PFSK-1 (cell line): ENCODE results near the gene SLC6A6.

Source experiments
- POLR2AphosphoS5 ChIP-seq: IDR thresholded peaks from 2 replicates; pipeline ENCODE4 v1.6.1; 2012; ENCODE audit warnings: low read depth, mild to moderate bottlenecking, control low read depth, low read length, moderate library complexity
- REST ChIP-seq, 2 experiments: IDR thresholded peaks; 2 replicates each; pipeline versions ENCODE4 v1.6.1 to v1.8.0; 2011 to 2012; ENCODE audit warnings: low read depth in 2 of 2, low read length in 2 of 2, control low read depth in 1 of 2, inconsistent platforms in 1 of 2, mild to moderate bottlenecking in 1 of 2, moderate library complexity in 1 of 2; ENCODE audit not compliant: insufficient read depth in 1 of 2
- SIN3A ChIP-seq: IDR thresholded peaks from 2 replicates; pipeline ENCODE4 v1.6.1; 2012; ENCODE audit warnings: mild to moderate bottlenecking, low read length, moderate library complexity, borderline replicate concordance; ENCODE audit not compliant: insufficient read depth

- TF ChIP-seq REST (IDR thresholded peaks at IDR 0.05; ENCODE audit: insufficient read depth in 1 of 2, low read depth in 2 of 2, low read length in 2 of 2) (no peak), POLR2AphosphoS5 (no peak), SIN3A (no peak)
Observed at GRCh38 chr3:14462738-14463137, 60.3 kb downstream of the SLC6A6 start.
